HEK293 (cell line): Measurements from ENCODE around the gene MAPK11.

Experiments used
- BCL11B ChIP-seq: fragments of 450-650 bp; formaldehyde crosslinking; IDR thresholded peaks from 2 replicates; pipeline ENCODE4 v1.5.1; 2016; ENCODE audit warnings: low read depth, missing biosample characterization, missing genetic modification characterization
- FEZF1 ChIP-seq: fragments of 450-650 bp; formaldehyde crosslinking; IDR thresholded peaks from 2 replicates; pipeline ENCODE4 v1.5.1; 2016; ENCODE audit warnings: missing biosample characterization, missing genetic modification characterization
- GLI4 ChIP-seq: fragments of 450-650 bp; formaldehyde crosslinking; IDR thresholded peaks from 2 replicates; pipeline ENCODE4 v1.5.1; 2016; ENCODE audit warnings: missing biosample characterization, missing genetic modification characterization
- GLIS1 ChIP-seq: fragments of 450-650 bp; formaldehyde crosslinking; IDR thresholded peaks from 2 replicates; pipeline ENCODE4 v1.5.1; 2016; ENCODE audit warnings: missing biosample characterization, missing genetic modification characterization
- GLIS2 ChIP-seq: fragments of 450-650 bp; formaldehyde crosslinking; IDR thresholded peaks from 2 replicates; pipeline ENCODE4 v1.5.1; 2016; ENCODE audit warnings: missing biosample characterization, missing genetic modification characterization
- KLF8 ChIP-seq: fragments of 450-650 bp; formaldehyde crosslinking; IDR thresholded peaks from 2 replicates; pipeline ENCODE4 v1.5.1; 2016; ENCODE audit warnings: missing biosample characterization, missing genetic modification characterization
- OSR2 ChIP-seq: fragments of 450-650 bp; formaldehyde crosslinking; IDR thresholded peaks from 2 replicates; pipeline ENCODE4 v1.5.1; 2016; ENCODE audit warnings: missing biosample characterization, missing genetic modification characterization
- SP2 ChIP-seq: fragments of 450-650 bp; formaldehyde crosslinking; IDR thresholded peaks from 2 replicates; pipeline ENCODE4 v1.5.1; 2016; ENCODE audit warnings: missing biosample characterization, missing genetic modification characterization
- ZIC2 ChIP-seq: fragments of 450-650 bp; formaldehyde crosslinking; IDR thresholded peaks from 2 replicates; pipeline ENCODE4 v1.5.1; 2016; ENCODE audit warnings: missing biosample characterization, missing genetic modification characterization
- ZNF155 ChIP-seq: fragments of 450-650 bp; formaldehyde crosslinking; IDR thresholded peaks from 2 replicates; pipeline ENCODE4 v1.5.1; 2016; ENCODE audit warnings: missing biosample characterization, missing genetic modification characterization
- ZNF23 ChIP-seq: fragments of 450-650 bp; formaldehyde crosslinking; IDR thresholded peaks from 2 replicates; pipeline ENCODE4 v1.5.1; 2016; ENCODE audit warnings: missing biosample characterization, missing genetic modification characterization, borderline replicate concordance
- ZNF302 ChIP-seq: fragments of 450-650 bp; formaldehyde crosslinking; IDR thresholded peaks from 2 replicates; pipeline ENCODE4 v1.5.1; 2016; ENCODE audit warnings: missing biosample characterization, missing genetic modification characterization, low read depth
- ZNF350 ChIP-seq: fragments of 450-650 bp; formaldehyde crosslinking; IDR thresholded peaks from 2 replicates; pipeline ENCODE4 v1.5.0; 2017; ENCODE audit warnings: missing biosample characterization, mild to moderate bottlenecking, missing genetic modification characterization
- ZNF37A ChIP-seq: fragments of 450-650 bp; IDR thresholded peaks from 2 replicates; pipeline ENCODE4 v1.5.1; 2018; ENCODE audit warnings: missing biosample characterization, missing genetic modification characterization
- ZNF394 ChIP-seq: fragments of 450-650 bp; formaldehyde crosslinking; IDR thresholded peaks from 2 replicates; pipeline ENCODE4 v1.5.1; 2016; ENCODE audit warnings: missing biosample characterization, missing genetic modification characterization, mild to moderate bottlenecking, moderate library complexity, borderline replicate concordance
- ZNF558 ChIP-seq: fragments of 450-650 bp; formaldehyde crosslinking; IDR thresholded peaks from 2 replicates; pipeline ENCODE4 v1.5.1; 2016; ENCODE audit warnings: missing biosample characterization, missing genetic modification characterization
- ZNF624 ChIP-seq: fragments of 450-650 bp; formaldehyde crosslinking; IDR thresholded peaks from 2 replicates; pipeline ENCODE4 v1.5.1; 2017; ENCODE audit warnings: missing biosample characterization, missing genetic modification characterization
- ZSCAN23 ChIP-seq: fragments of 450-650 bp; formaldehyde crosslinking; IDR thresholded peaks from 2 replicates; pipeline ENCODE4 v1.5.1; 2016; ENCODE audit warnings: missing biosample characterization, missing genetic modification characterization
- ZSCAN30 ChIP-seq: fragments of 450-650 bp; IDR thresholded peaks from 2 replicates; pipeline ENCODE4 v1.5.1; 2018; ENCODE audit warnings: missing biosample characterization, mild to moderate bottlenecking, missing genetic modification characterization, moderate library complexity
- ZSCAN4 ChIP-seq: fragments of 450-650 bp; formaldehyde crosslinking; IDR thresholded peaks from 2 replicates; pipeline ENCODE4 v1.5.1; 2017; ENCODE audit warnings: missing biosample characterization, missing genetic modification characterization
- TF ChIP-seq, protein P1 (sequence below): fragments of 450-650 bp; formaldehyde crosslinking; IDR thresholded peaks from 2 replicates; pipeline ENCODE4 v1.5.1; 2017; ENCODE audit warnings: missing biosample characterization, missing genetic modification characterization
- TF ChIP-seq, protein P2 (sequence below): fragments of 450-650 bp; formaldehyde crosslinking; IDR thresholded peaks from 2 replicates; pipeline ENCODE4 v1.5.1; 2016; ENCODE audit warnings: missing biosample characterization, missing genetic modification characterization
- TF ChIP-seq, protein P3 (sequence below): fragments of 450-650 bp; formaldehyde crosslinking; IDR thresholded peaks from 2 replicates; pipeline ENCODE4 v1.5.1; 2016; ENCODE audit warnings: missing biosample characterization, missing genetic modification characterization

MAPK11 gene

DNA sequence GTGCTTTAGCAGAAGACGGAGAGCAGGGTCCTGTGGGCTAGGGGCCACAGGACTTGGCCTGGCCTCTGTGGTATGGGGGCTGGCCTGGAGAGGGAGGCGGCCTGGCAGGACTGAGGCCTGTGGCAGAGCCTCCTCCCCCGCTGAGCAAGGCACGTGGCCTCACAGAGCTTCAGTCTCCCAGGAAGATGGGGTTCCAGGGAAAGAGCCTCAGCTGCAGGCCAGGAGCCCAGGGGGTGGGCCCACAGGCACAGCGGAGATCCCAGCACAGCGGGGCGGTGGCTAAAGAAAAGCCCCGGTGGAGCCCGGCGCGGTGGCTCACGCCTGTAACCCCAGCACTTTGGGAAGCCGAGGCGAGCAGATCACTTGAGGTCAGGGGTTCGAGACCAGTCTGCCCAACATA, 10.9 kb downstream of the MAPK11 start (continued):
- TF ChIP-seq KLF8 (no peak), GLIS1 (tag by site-specific recombination) (peak; percentile 95), ZNF23 (tag by site-specific recombination) (no peak), ZNF624 (tag by site-specific recombination) (no peak), ZNF558 (tag by site-specific recombination) (no peak), GLIS2 (tag by site-specific recombination) (peak; percentile 22; the same call in 1 of the 2 replicates), ZIC2 (tag by site-specific recombination) (peak; percentile 71), ZSCAN4 (tag by site-specific recombination) (no peak), ZSCAN23 (tag by site-specific recombination) (no peak), ZNF37A (tag by site-specific recombination) (no peak), GLI4 (tag by site-specific recombination) (no peak), ZNF155 (tag by site-specific recombination) (no peak), FEZF1 (tag by site-specific recombination) (no peak), OSR2 (tag by site-specific recombination) (no peak), ZNF350 (tag by site-specific recombination) (no peak), ZNF394 (tag by site-specific recombination) (no peak), BCL11B (tag by site-specific recombination) (0 out of 2 replicates have a peak, but pooled peaks have one; percentile 24), SP2 (tag by site-specific recombination) (no peak), ZNF302 (tag by site-specific recombination) (no peak), ZSCAN30 (no peak)
- TF ChIP-seq, protein P1, sequence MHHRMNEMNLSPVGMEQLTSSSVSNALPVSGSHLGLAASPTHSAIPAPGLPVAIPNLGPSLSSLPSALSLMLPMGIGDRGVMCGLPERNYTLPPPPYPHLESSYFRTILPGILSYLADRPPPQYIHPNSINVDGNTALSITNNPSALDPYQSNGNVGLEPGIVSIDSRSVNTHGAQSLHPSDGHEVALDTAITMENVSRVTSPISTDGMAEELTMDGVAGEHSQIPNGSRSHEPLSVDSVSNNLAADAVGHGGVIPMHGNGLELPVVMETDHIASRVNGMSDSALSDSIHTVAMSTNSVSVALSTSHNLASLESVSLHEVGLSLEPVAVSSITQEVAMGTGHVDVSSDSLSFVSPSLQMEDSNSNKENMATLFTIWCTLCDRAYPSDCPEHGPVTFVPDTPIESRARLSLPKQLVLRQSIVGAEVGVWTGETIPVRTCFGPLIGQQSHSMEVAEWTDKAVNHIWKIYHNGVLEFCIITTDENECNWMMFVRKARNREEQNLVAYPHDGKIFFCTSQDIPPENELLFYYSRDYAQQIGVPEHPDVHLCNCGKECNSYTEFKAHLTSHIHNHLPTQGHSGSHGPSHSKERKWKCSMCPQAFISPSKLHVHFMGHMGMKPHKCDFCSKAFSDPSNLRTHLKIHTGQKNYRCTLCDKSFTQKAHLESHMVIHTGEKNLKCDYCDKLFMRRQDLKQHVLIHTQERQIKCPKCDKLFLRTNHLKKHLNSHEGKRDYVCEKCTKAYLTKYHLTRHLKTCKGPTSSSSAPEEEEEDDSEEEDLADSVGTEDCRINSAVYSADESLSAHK (tag by site-specific recombination), result no peak
- TF ChIP-seq, protein P2, sequence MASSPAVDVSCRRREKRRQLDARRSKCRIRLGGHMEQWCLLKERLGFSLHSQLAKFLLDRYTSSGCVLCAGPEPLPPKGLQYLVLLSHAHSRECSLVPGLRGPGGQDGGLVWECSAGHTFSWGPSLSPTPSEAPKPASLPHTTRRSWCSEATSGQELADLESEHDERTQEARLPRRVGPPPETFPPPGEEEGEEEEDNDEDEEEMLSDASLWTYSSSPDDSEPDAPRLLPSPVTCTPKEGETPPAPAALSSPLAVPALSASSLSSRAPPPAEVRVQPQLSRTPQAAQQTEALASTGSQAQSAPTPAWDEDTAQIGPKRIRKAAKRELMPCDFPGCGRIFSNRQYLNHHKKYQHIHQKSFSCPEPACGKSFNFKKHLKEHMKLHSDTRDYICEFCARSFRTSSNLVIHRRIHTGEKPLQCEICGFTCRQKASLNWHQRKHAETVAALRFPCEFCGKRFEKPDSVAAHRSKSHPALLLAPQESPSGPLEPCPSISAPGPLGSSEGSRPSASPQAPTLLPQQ, result peak; percentile 52; the same call in 1 of the 2 replicates
- TF ChIP-seq, protein P3, sequence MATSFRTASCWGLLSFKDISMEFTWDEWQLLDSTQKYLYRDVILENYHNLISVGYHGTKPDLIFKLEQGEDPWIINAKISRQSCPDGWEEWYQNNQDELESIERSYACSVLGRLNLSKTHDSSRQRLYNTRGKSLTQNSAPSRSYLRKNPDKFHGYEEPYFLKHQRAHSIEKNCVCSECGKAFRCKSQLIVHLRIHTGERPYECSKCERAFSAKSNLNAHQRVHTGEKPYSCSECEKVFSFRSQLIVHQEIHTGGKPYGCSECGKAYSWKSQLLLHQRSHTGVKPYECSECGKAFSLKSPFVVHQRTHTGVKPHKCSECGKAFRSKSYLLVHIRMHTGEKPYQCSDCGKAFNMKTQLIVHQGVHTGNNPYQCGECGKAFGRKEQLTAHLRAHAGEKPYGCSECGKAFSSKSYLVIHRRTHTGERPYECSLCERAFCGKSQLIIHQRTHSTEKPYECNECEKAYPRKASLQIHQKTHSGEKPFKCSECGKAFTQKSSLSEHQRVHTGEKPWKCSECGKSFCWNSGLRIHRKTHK, result no peak
